ENCODE measurements around the gene CBL.

GRCh38 chr11:119285431-119285830, 79.3 kb downstream of the CBL start:
- no peak for TF ChIP-seq CTCF (conservative IDR thresholded peaks at IDR 0.05)
- no peak for TF ChIP-seq ZFX (IDR thresholded peaks at IDR 0.05)
